Measurements from ENCODE around the gene BTG2. TPM values are rescaled to one million over a fixed set of nuclear protein-coding genes. Genes with fewer than 3 reads are reported as not detected.
A peak's percentile ranks its signal among the peaks of the same experiment; 100 is the strongest.

BTG2 gene
- total RNA-seq, 1 donor from 2014 or later: 448 TPM

GRCh38 chr1:203267347-203267846, 37.9 kb upstream of the BTG2 start:
- DNase-seq (peak; percentile 62), ATAC-seq (ENCODE audit: low read depth) (peak; percentile 59)
- intact Hi-C loops (cut with micrococcal nuclease): loop anchor here (1.0 to 5.0 kb wide), 4 partner anchors 71 to 435 kb away; partner anchors contain the start of gene ATP2B4
- peak; percentile 64 for TF ChIP-seq CTCF (IDR thresholded peaks at IDR 0.05)
- Mint-ChIP-seq H3K36me3 (ENCODE audit: low read depth) (no peaks in the 10 kb centered on the region), H3K4me1 (peaks cover 43% of the 10 kb centered on the region), H3K4me3 (peak overlapping the region; percentile 94), H3K27me3 (no peaks in the 10 kb centered on the region), H3K9me3 (no peaks in the 10 kb centered on the region), H3K27ac (peak overlapping the region; percentile 87)
- ChIA-PET CTCF (interaction anchor here (0.7 to 11.3 kb wide), 45 partner anchors 11 to 551 kb away, joined by 3 to 525 read pairs (median 5); partner anchors contain the start of gene BTG2), POLR2A (interaction anchor here (0.9 to 31.2 kb wide), 5 partner anchors 44 to 497 kb away, joined by 3 to 1942 read pairs (median 6); partner anchors contain the start of genes BTG2 and LAX1)

GRCh38 chr1:203267912-203268311, 37.4 kb upstream of the BTG2 start:
- Mint-ChIP-seq H3K4me3 (peak overlapping the region; percentile 94), H3K9me3 (no peaks in the 10 kb centered on the region), H3K36me3 (ENCODE audit: low read depth) (no peaks in the 10 kb centered on the region), H3K27ac (peak overlapping the region; percentile 87), H3K4me1 (peaks cover 47% of the 10 kb centered on the region), H3K27me3 (no peaks in the 10 kb centered on the region)
- TF ChIP-seq CTCF (IDR thresholded peaks at IDR 0.05): no peak
- ATAC-seq (ENCODE audit: low read depth) (no peak), DNase-seq (no peak)
- ChIA-PET CTCF (interaction anchor here (0.7 to 11.3 kb wide), 46 partner anchors 10 to 434 kb away, joined by 3 to 525 read pairs (median 5); partner anchors contain the start of gene BTG2), POLR2A (interaction anchor here (0.9 to 31.2 kb wide), 6 partner anchors 44 to 497 kb away, joined by 3 to 1942 read pairs (median 5); partner anchors contain the start of genes BTG2, LAX1 and PPFIA4)
- intact Hi-C loops (cut with micrococcal nuclease): loop anchor here (1.0 to 5.0 kb wide), 4 partner anchors 70 to 434 kb away; partner anchors contain the start of gene ATP2B4

GRCh38 chr1:203268901-203269653, 36.2 kb upstream of the BTG2 start:
- POLR2A ChIA-PET: interaction anchor here (0.5 to 31.2 kb wide), 8 partner anchors 43 to 243 kb away, joined by 3 to 1942 read pairs (median 4); partner anchors contain the start of genes BTG2 and PPFIA4
- TF ChIP-seq CTCF (IDR thresholded peaks at IDR 0.05): peak; percentile 62

GRCh38 chr1:203269654-203270020, 35.7 kb upstream of the BTG2 start:
- no peak for TF ChIP-seq CTCF (IDR thresholded peaks at IDR 0.05)
- no peaks in the 10 kb centered on the region for H3K36me3 Mint-ChIP-seq (ENCODE audit: low read depth)
- ChIA-PET POLR2A (interaction anchor here (0.7 to 31.2 kb wide), 5 partner anchors 42 to 243 kb away, joined by 3 to 1942 read pairs (median 4); partner anchors contain the start of genes BTG2 and PPFIA4), CTCF (interaction anchor here (0.6 to 11.3 kb wide), 19 partner anchors 17 to 923 kb away, joined by 3 to 525 read pairs (median 7); partner anchors contain the start of gene BTG2)
- H3K9me3 Mint-ChIP-seq: no peaks in the 10 kb centered on the region
- H3K27me3 Mint-ChIP-seq: no peaks in the 10 kb centered on the region
- no peak overlapping the region for H3K4me3 Mint-ChIP-seq
- ATAC-seq (ENCODE audit: low read depth) (no peak), DNase-seq (no peak)
- peaks cover 59% of the 10 kb centered on the region for H3K4me1 Mint-ChIP-seq
- intact Hi-C loops (cut with micrococcal nuclease): loop anchor here (1.0 to 5.0 kb wide), 4 partner anchors 113 to 358 kb away; partner anchors contain the start of gene ATP2B4
- H3K27ac Mint-ChIP-seq: no peak overlapping the region

More at GRCh38 chr1:203268901-203269653, 36.2 kb upstream of the BTG2 start:
- Mint-ChIP-seq H3K27me3 (no peaks in the 10 kb centered on the region), H3K4me3 (no peak overlapping the region), H3K9me3 (no peaks in the 10 kb centered on the region), H3K27ac (no peak overlapping the region), H3K4me1 (peaks cover 54% of the 10 kb centered on the region), H3K36me3 (ENCODE audit: low read depth) (no peaks in the 10 kb centered on the region)
- DNase-seq (no peak), ATAC-seq (ENCODE audit: low read depth) (no peak)
- intact Hi-C loops (cut with micrococcal nuclease): loop anchor here (1.0 to 5.0 kb wide), 3 partner anchors 172 to 358 kb away; partner anchors contain the start of gene ATP2B4
- CTCF ChIA-PET: interaction anchor here (0.6 to 11.3 kb wide), 19 partner anchors 18 to 922 kb away, joined by 3 to 525 read pairs (median 7); partner anchors contain the start of gene BTG2

All from activated B cell treated with CpG ODN at 0.5 μM for 24 hours (primary cell).